Ureter (tissue), 1 donor: Measurements from ENCODE around the gene MICOS13. TPM values are rescaled to one million over a fixed set of nuclear protein-coding genes. Genes with fewer than 3 reads are reported as not detected.
"Not testable (repeated sequence)": the region's sequence is repeated elsewhere in the genome, so short reads cannot be mapped to it uniquely, and the experiment has no call there.

ENCODE experiments used
- DNase-seq: peaks from one replicate; pipeline ENCODE4 v3.0.0-alpha.2; 2020; ENCODE audit warnings: low spot score
- total RNA-seq: library from RNA; stranded (reverse); gene quantifications from one replicate; pipeline ENCODE4 v1.2.4, GENCODE V29; 2023
- donor health status: DM: yes; HTN: yes; CAD: no.

MICOS13 gene, protein sequence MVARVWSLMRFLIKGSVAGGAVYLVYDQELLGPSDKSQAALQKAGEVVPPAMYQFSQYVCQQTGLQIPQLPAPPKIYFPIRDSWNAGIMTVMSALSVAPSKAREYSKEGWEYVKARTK
- 68.4 TPM for total RNA-seq

DNA sequence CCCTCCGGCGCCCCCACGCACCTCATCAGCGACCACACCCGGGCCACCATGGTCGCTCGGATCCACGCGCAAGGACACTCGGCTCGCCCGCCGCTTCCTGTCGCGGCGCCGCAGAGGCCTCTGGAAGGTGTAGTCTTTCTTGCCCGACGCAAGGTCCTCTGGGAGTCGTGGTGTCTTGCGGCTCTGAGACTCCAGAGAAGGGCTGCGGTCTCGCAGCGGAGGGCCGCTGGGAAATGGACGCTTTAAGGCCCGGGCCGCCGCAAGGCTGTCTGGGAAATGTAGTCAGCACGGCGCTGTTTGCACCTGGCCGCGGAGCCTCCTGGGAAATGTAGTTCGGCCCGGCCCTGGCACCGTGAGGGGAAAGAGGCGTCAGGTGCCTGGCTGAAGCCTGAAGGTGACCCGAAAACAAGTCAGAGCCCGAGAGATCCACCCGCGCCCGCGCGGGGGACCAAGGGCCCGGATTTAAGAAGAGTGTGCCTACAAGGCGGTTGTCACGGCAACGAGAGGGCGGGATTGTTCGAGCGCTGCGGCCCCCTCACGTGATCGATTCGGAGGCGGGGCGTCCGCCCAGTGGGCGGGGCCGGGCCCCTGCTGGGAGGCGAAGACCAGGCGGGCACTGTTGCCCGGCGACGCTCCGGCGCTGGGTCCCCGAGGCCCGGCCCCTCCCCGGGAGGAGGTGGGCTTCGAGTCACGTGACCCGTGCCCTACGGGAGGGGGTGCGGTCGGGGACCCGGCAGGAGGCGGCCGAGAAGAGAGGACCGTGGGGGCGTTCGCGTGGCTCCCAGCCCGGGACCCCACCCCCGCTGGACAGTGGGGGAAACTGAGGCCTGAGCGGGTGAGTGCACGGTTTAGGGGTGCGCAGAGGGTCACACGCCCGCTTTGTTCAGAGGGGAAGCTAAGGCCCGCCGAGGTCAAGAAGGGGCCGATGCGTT, at the start of gene MICOS13, which contains the start of gene HSD11B1L:
TSS of gene MICOS13 (minus strand) at position 80 of the 932 bp plus-strand sequence. CDS start at position 50, 30 bp downstream.
TSS of gene HSD11B1L (plus strand) at position 591 of the 932 bp plus-strand sequence. CDS start 3,806 bp downstream, outside the sequence.
- peak; percentile 98 for DNase-seq

DNA sequence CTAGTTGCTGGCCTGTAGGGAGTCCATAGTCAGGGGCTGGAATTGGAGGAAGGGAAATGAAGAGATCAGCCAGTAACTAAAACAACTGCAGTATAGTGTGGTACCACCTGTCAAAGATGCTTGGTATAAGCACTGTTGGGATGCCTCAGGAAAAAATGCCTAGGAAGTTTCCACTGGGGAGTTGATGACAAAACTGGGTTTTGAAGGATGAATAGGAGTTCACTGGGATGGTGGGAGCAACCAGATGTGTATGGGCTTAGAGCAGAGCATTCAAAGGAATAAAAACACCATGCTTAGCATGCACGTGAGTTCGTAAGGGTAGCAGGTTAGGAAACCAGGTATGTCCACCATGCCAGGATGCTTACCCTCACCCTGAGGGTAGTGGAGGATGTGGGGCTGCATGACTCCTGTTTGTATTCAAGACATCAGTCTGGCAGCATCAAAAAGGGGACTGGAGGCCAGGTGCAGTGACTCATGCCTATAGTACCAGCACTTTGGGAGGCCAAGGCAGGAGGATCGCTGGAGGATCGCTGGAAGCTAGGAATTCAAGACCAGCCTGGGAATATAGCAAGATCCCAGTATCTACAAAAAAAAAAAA, 47.2 kb upstream of the MICOS13 start:
- DNase-seq: no peak

DNA sequence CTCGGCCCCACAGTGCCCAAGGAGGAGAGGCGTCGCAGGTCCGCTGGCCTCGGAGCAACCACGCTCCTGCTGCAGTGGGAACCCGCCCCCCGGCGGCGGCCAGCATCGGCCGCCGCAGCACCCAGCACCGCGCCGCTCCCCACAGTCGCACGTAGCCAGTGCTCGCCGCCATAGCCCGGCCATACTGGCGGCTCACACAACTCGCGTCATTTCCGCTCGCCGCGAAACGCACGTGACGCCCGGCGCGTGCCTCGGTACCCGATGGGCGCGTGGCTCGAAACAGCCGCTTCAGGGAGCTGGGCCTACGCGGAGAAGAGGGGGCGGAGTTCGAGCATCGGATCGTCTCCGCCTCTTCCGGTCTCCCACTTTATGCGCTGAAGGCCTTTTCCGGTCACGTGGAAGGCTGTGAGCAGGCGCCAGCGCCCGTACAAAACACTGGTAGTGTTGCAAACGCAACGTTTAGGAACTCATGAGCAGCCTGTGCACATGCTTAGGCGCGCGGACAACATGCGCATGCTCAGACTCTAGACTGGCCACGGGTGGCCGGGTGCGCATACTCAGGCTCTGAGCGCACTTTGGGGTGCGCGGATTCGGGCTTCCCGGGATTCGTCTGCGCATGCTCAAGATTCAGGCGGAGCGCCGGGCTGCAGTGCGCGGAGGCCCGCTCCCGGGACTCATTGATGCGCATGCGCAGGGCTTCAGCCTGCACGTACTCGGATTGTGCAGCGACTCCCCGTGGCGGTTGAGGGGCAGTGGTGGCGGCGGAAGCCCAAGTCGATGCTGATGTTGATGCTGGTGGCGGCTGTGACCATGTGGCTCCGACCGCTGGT, 39.9 kb upstream of the MICOS13 start, which contains the start of the genes CATSPERD and LONP1:
TSS of gene CATSPERD (plus strand) at position 677 of the 830 bp plus-strand sequence. CDS start at position 778, 101 bp downstream.
TSS of gene LONP1 (minus strand) at position 186 of the 830 bp plus-strand sequence. CDS start at position 172, 14 bp downstream.
- DNase-seq: peak; percentile 98

DNA sequence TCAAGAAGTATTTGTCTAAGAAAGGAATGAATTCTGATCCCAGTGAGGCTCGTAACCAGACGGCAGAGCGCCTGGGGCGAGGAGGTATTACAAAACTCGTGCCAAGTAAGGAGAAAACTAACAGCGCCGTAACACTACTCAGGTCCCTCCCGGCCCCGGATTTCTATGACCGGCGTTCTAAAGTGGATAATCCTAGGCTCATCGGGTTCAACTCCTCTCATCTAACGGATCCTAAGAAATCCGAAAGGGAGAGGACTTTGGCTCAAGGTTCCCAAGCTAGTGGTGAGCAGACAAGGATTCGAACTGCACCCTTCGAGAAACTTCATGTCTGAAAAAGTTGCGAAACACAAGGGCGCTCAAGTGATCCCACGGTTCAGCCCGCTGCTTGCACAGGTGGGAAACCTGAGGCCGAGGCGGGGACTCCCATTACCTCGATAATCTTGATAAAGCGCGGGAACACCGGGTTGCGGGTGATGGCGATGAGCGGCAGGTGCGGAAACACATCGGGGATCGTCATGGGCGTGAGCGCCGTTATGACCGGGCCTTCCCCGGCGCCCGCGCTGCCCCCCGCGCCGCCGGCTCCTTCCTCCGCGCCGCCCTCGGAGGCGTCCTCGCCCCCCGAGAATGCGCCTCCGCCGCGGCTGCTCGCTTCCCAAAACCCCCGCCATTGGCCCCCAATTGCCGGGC, 39.1 kb upstream of the MICOS13 start:
- DNase-seq: no peak

DNA sequence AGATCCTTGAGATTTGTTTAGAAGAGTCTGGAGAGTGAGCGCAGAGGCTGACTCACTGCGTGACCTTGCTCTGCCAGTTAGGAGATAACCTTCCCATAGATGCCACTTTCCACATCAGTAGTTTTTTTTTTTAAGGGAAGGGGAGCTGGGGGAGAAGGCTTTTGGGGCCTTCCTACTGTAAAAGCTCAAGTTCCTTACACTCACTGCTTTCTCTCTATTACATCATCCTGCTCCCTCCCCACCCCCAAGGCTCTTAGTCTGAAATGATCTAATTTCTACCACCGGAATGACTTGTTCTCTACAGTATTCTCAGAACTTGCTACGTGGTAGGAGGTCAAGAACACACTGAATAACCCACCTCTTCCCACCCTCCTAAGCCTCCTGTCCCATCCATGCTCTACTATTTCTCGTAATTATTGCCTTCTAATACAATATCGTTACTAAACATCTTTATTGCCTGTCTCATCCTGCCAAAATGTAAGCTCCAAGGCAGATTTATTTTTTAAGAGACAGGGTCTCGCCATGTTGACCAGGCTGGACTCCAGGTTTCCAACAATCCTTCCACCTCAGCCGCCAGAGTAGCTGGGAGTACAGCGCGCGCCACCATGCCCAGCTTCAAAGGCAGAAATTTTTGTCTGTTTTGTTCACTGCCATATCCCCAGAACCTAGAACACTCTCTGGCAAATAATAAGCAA, 38.4 kb upstream of the MICOS13 start:
- DNase-seq: no peak

DNA sequence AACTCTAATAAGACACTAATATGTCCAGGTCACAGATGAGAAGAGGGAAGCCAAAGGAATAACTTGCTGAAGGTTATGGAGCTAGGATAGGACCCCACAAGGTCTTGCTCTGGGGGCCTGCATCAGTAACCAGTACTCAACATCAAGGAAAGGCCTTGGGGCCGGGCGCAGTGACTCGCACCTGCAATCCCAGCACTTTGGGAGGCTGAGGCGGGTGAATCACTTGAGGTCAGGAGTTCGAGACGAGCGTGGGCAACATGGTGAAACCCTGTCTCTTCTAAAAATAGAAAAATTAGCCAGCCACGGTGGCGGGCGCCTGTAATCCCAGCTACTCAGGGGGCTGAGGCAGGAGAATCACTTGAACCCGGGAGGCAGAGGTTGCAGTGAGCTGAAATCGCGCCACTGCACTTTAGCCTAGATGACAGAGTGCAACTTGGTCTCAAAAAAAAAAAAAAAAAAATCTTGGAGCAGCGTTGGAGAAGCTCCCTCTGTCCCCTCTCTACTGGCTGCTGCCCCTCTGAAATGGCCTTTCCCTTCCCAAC, 37.8 kb upstream of the MICOS13 start:
- no peak for DNase-seq

DNA sequence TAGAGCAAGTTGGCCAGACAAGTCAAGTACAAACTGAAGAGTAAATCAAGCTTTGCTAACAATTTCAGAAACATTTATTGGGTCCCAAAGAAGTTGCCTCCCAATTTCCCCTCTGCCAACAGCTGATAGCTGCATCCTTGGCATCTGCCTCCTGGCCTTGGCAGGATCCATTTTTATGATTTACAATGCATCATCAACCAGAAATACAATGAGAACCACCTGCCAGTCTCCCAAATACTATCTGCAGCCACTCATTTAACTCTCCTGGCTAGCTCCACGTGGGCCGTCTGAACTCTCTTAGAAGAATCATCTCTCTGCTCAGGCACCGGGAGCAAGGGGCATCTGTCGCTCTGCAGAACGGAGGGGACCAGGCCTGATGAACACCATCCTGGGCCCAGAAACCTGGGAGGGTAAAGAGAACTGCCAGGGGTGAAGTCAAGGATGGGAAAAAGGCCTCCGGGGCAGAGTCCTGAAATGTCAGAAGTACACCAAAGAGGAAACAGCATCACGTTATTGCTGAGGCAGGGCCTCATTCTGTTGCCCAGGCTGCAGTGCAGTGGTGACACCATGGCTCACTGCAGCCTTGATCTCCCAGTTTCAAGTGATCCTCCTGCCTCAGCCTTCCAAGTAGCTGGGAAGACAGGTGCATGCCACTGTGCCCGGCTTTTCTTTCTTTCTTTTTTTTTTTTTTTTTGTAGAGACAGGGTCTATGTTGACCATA, 37.1 kb upstream of the MICOS13 start:
- no peak for DNase-seq

DNA sequence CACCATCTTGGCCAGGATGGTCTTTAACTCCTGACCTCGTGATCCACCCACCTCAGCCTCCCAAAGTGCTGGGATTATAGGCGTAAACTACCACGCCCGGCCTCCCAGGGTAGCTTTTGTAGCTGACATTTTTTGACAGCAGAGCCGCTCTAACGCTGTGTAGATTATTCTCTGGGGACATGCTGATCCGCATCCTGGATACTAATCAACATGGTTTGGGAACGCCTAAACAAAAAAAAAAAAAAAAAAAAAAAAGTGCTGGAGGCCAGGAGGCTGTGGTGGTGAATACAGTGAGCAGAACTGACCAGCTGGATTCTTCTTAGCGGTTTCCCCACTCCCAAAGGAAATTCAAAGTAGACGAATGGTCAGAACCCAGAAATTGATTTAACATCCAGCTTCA, 34.5 kb upstream of the MICOS13 start:
- DNase-seq: no peak

DNA sequence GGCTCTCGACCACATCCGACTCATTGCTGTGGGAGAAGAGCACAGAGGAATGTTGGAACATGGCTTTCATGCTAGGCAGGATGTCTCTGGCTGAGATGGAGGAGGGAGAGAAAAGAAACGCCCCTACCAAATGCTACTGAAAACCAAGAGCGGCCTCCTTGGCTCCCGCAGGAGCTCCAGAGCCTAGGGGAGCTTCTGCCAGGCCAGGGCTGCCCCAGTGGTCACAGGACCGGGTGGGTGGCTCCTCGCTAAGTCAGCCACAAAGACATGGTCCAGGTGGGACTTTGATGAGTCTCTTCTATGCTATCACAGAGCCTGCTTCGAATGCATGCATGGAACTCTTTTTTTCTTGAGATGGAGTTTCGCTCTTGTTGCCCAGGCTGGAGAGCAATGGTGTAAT, 32.9 kb upstream of the MICOS13 start:
- no peak for DNase-seq

DNA sequence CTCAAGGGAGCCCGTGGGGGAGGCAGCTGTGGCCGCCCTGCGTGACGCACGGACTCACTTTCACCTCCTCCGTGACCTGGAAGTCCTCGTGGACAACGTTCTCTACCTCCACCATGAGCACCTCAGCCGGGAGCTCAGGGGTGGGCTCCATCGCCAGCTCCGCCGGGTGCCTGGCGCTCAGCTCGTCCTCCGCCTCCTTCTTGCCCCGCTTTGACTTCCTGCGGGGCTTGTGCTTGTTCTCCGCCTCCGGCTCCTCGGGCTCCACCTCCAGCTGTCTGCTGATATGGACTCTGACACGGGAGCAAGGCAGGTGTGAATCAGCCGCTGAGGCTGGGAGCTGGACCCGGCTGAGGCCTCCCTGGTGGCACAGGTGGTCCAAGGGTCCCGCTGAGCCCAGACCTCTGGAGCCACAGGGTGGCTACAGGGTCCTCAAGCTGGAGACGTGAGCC, 31.4 kb upstream of the MICOS13 start:
- no peak for DNase-seq

DNA sequence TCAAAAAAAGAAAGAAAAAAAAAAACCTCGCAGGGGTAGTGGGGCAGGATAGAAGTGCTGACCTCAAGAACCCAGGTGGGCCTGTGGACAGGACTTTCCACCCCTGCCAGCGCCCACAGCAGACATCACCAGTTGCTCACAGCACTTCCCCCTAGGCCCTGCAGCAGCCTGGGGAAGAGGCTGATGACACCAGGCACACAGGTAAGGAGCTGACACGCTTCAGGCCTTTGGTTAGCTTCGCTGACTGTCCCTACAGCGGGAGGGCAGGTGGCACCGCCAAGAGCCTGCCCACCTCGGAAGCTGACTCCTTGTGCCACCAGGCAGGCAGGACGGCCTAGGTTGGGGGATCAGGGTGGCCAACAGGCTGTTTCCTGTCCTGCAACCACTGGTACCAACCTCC, 30.7 kb upstream of the MICOS13 start:
- no peak for DNase-seq

DNA sequence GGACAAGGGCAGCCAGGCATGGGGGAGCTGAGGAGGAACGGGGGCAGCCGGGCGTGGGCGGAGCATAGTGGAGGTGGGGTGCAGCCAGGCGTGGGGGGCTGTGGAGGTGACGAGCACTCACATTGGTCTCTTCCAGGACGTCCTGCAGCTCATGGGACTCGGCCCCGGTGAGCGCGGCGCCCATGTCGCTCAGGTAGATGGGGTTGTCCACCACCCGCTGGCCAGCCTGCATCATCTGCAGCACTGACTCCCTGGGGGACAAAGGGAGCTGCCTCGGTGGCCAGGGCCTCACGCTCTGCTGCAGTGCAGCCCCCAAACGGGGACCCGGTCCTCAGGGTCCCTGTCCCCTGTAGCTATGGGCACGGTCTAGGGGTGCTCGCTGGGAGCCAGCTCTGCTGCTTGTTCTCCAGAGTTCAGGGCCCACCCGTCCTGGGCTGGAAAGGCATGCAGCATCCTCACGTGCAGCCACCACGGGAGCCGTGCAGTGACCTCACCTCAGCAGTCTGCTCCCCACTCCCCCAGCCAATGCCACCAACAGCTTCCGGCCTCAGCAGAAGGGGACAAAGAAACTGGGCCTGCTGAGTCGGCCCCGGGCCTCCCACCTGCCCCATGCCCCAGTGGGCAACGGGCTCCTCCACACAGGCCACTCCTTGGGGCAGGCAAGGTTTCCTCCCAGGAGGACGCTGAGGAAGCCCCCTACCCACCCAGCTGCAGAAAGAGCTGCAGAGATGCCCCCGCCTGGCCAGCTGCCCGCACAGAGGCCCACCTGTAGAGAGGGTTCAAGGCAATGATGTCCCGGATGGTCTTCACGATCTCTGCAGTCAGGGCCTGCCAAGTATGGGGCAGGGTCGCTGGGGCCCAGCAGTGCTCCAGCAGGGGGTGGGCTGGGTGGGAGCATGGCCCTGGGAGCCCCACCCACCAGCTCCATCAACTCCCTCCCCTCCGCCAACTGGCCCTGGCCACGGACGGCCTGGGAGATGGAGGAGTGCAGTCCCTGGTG, 27.6 kb upstream of the MICOS13 start:
- DNase-seq: no peak

DNA sequence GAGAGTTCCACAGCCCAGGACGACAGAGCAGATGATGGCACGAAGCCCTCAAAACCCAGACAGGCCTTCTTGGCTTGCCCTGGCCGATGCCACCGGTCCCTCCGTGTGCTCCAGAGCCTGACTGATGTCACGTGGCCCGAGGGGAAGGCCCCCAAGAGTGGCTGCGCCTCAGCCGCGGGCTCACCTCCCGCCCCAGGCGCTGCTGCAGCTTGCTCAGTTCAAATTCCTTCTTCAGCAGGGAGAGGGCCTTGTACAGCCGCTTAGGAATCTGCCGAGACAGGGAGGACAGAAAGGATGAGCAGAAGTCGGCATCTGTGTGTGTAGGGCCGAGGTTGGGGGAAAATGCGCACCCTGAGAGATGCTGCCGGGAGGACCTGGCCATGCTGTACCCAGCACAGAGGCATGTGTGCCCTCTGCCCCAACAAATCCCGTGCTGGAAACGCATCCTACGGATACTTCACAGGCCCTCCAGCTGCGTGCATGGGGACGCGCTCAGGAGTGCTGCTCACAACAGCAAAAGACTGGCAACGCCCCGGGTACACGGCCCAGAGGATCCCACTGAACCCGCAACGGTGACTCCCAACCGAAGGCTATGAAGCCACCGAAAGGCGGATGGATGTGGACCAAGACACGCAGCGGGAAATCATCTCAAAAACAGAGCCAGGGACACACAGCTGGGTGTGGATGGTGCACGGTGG, 26.7 kb upstream of the MICOS13 start:
- no peak for DNase-seq

DNA sequence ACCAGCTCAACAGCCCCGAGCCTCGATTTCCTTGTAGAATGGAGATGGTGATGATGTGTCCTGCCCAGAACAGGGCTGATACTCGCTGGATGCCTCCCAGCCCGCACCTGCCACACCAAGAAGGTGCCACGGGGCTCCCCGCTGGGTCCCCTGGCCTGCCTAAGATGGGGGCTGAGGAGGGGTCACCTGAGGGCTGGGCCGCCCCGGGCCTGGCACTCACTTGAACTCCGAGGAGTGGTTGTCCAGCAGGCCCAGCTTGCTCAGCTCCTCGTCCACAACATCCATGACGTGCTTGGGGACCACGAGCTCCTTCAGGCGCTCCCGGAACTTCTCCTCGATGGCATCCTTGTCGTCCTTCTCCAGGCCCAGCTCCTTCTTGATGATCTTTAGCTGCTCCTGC, 25.2 kb upstream of the MICOS13 start:
- DNase-seq: no peak

DNA sequence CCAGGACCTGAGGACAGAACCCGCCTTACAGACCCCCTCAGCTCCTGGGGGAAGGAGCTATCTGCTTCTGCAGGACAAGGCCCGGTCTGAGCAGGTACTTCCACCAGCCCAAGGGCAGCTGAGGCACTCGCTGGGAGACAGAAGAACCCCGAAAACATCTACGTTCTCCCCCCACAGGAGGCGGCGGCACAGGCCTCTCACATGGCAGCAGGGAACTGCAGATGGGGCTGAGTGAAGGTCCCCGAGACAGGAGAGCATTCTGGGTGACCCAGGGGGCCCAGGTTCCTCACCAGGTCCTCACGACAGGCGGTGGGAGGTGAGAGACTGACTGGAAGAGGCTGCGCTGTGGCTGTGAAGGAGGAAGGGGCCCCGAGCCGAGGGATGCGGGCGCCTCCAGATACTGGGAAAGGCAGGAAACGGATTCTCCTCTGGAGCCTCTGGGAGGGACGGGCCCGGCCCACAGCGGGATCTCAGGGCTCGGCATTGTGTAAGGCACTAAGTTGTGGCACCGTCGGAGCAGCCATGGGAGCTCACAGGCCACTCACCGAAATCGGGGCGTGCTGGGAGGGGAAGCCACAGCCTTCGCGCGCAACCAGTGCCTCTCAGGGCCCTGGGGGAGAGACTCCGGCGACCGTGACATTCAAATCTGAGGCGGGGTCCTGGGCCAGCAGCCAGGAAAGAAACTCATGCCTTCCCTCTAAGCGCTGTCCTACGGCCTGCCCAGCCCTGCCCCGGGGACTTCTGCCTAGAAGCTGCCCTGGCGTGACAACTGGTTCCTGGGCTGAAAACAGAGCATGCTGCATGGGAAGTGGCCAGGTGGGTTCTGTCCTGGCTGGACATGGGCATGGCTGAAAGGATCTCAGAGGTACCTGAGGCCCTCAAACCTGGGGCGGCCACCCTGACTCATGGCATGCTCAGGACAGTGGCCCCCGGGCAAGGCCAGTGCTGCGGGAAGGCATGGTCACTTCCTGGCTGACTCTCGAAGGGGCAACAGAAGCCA, 23.8 kb upstream of the MICOS13 start:
- no peak for DNase-seq

DNA sequence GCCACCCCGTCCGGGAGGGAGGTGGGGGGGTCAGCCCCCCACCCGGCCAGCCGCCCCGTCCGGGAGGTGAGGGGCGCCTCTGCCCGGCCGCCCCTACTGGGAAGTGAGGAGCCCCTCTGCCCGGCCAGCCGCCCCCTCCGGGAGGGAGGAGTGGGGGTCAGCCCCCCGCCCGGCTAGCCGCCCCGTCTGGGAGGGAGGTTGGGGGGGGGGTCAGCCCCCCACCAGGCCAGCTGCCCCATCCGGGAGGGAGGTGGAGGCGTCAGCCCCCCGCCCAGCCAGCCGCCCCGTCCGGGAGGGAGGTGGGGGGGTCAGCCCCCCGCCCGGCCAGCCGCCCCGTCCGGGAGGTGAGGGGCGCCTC, 21.7 kb upstream of the MICOS13 start:
- not testable (repeated sequence) for DNase-seq
